Right ventricle myocardium inferior (tissue), 1 donor: ENCODE results near the gene CYP2A7. TPM values are rescaled to one million over a fixed set of nuclear protein-coding genes. Genes with fewer than 3 reads are reported as not detected.
A peak's percentile ranks its signal among the peaks of the same experiment; 100 is the strongest.
"Not testable (repeated sequence)": the region's sequence is repeated elsewhere in the genome, so short reads cannot be mapped to it uniquely, and the experiment has no call there.

Experiments
- ATAC-seq: fragments of 200-7000 bp; cut with Tn5 transposase; one replicate; pipeline ENCODE4 v1.9.1; 2020; ENCODE audit warnings: mild to moderate bottlenecking, moderate library complexity
- DNase-seq: peaks from one replicate; pipeline ENCODE4 v3.0.0; 2021; ENCODE audit errors: missing footprints
- intact Hi-C: fragments of 100-400 bp; cut with DNase I; formaldehyde crosslinking; loops from one replicate; pipeline ENCODE4 v1.11.0; 2022
- total RNA-seq: library from RNA; stranded (reverse); fragmentation: NEBNext Ultra II Directional; extraction: Animal tissue kit (Norgen Biotek cat#: 25700); gene quantifications from one replicate; pipeline ENCODE4 v1.2.1, GENCODE V29; 2021
- donor health status: DM: no; HTN: yes; CAD: no; lungs with severe emphysema.

Gene CYP2A7
- total RNA-seq, 1 donor from 2014 or later, result not detected

GRCh38 chr19:40901975-40902750, 20.1 kb upstream of the CYP2A7 start:
- ATAC-seq, DNase-seq, intact Hi-C loops: not testable (repeated sequence)

GRCh38 chr19:40900521-40900920, 18.5 kb upstream of the CYP2A7 start:
- intact Hi-C loops, ATAC-seq: not testable (repeated sequence)

GRCh38 chr19:40899964-40900363, 17.9 kb upstream of the CYP2A7 start:
- intact Hi-C loops, DNase-seq, ATAC-seq: not testable (repeated sequence)

More at GRCh38 chr19:40900521-40900920, 18.5 kb upstream of the CYP2A7 start:
- not testable (repeated sequence) for DNase-seq

GRCh38 chr19:40896843-40897789, 15.1 kb upstream of the CYP2A7 start:
- ATAC-seq, intact Hi-C loops, DNase-seq: not testable (repeated sequence)

- DNase-seq (no peak), ATAC-seq (no peak)
- intact Hi-C loops, result no loop called here
Measured at GRCh38 chr19:40896418-40896796, 14.4 kb upstream of the CYP2A7 start.

- DNase-seq, result no peak
- ATAC-seq, result no peak
- intact Hi-C loops, result no loop called here
Measured at GRCh38 chr19:40893112-40893511, 11.1 kb upstream of the CYP2A7 start.

- no peak for ATAC-seq
- intact Hi-C loops, result no loop called here
- no peak for DNase-seq
Measured at GRCh38 chr19:40889366-40889765, 7.3 kb upstream of the CYP2A7 start.

GRCh38 chr19:40888191-40888590, 6.2 kb upstream of the CYP2A7 start:
- intact Hi-C loops, result no loop called here
- DNase-seq (no peak), ATAC-seq (no peak)

GRCh38 chr19:40884187-40884931, 2.3 kb upstream of the CYP2A7 start:
- DNase-seq, ATAC-seq, intact Hi-C loops: not testable (repeated sequence)

GRCh38 chr19:40879349-40879748, 2.7 kb downstream of the CYP2A7 start:
- DNase-seq, ATAC-seq, intact Hi-C loops: not testable (repeated sequence)

- intact Hi-C loops, ATAC-seq: not testable (repeated sequence)
Measured at GRCh38 chr19:40875526-40875951, 6.5 kb downstream of the CYP2A7 start.

GRCh38 chr19:40874874-40875273, 7.2 kb downstream of the CYP2A7 start:
- ATAC-seq, result peak; percentile 48
- intact Hi-C loops, DNase-seq: not testable (repeated sequence)

More at GRCh38 chr19:40875526-40875951, 6.5 kb downstream of the CYP2A7 start:
- peak; percentile 83 for DNase-seq

GRCh38 chr19:40873873-40874272, 8.2 kb downstream of the CYP2A7 start:
- ATAC-seq, intact Hi-C loops, DNase-seq: not testable (repeated sequence)

- DNase-seq (no peak), ATAC-seq (no peak)
- intact Hi-C loops, result no loop called here
Measured at GRCh38 chr19:40872209-40872608, 9.8 kb downstream of the CYP2A7 start.

GRCh38 chr19:40867701-40868100, 14.3 kb downstream of the CYP2A7 start:
- ATAC-seq (no peak), DNase-seq (no peak)
- intact Hi-C loops, result no loop called here

- intact Hi-C loops, result not testable (repeated sequence)
Measured at GRCh38 chr19:40864739-40865496, 17.1 kb downstream of the CYP2A7 start.

GRCh38 chr19:40862785-40863184, 19.2 kb downstream of the CYP2A7 start:
- ATAC-seq, result no peak
- intact Hi-C loops, result no loop called here

More at GRCh38 chr19:40864739-40865496, 17.1 kb downstream of the CYP2A7 start:
- not testable (repeated sequence) for ATAC-seq, DNase-seq

GRCh38 chr19:40862333-40862732, 19.7 kb downstream of the CYP2A7 start:
- no peak for DNase-seq
- ATAC-seq, result no peak
- intact Hi-C loops, result no loop called here

More at GRCh38 chr19:40862785-40863184, 19.2 kb downstream of the CYP2A7 start:
- DNase-seq, result no peak
